SK-N-SH treated with all-trans-retinoic acid at 6 μM for 48 hours (cell line): ENCODE measurements around the gene M1AP.

Source experiments
- ATAC-seq: fragments of 200-7000 bp; cut with Tn5 transposase; 3 replicates; pipeline ENCODE4 v1.9.1; 2020; ENCODE audit warnings: mild to moderate bottlenecking, moderate library complexity
- ARNTL ChIP-seq: fragments of 450-650 bp; formaldehyde crosslinking; IDR thresholded peaks from 2 replicates; pipeline ENCODE4 v1.5.0; 2020; ENCODE audit warnings: low read depth, mild to moderate bottlenecking, moderate library complexity, borderline replicate concordance
- CSDC2 ChIP-seq: fragments of 250-450 bp; sonication (Bioruptor Pico); IDR thresholded peaks from 2 replicates; pipeline ENCODE4 v1.5.0; 2020; ENCODE audit warnings: mild to moderate bottlenecking, moderate library complexity
- ESRRG ChIP-seq: fragments of 250-450 bp; sonication (Bioruptor Pico); IDR thresholded peaks from 2 replicates; pipeline ENCODE4 v1.6.1; 2021; ENCODE audit warnings: mild to moderate bottlenecking
- ISL1 ChIP-seq: fragments of 250-450 bp; sonication (Bioruptor Pico); IDR thresholded peaks from 2 replicates; pipeline ENCODE4 v2.1.2; 2022; ENCODE audit warnings: mild to moderate bottlenecking, moderate library complexity
- OSR1 ChIP-seq: fragments of 250-450 bp; sonication (Bioruptor Pico); IDR thresholded peaks from 2 replicates; pipeline ENCODE4 v1.8.0; 2022; ENCODE audit warnings: moderate library complexity, mild to moderate bottlenecking, inconsistent platforms
- POU6F1 ChIP-seq: fragments of 250-450 bp; sonication (Bioruptor Pico); IDR thresholded peaks from 2 replicates; pipeline ENCODE4 v1.8.0; 2021; ENCODE audit warnings: low read depth, mild to moderate bottlenecking, moderate library complexity, borderline replicate concordance
- PPARA ChIP-seq: fragments of 250-450 bp; sonication (Bioruptor Pico); IDR thresholded peaks from 2 replicates; pipeline ENCODE4 v1.5.0; 2020; ENCODE audit warnings: mild to moderate bottlenecking, borderline replicate concordance
- RARB ChIP-seq: fragments of 250-450 bp; sonication (Bioruptor Pico); IDR thresholded peaks from 2 replicates; pipeline ENCODE4 v1.8.0; 2021; ENCODE audit warnings: mild to moderate bottlenecking, moderate library complexity
- SNAI2 ChIP-seq: fragments of 250-450 bp; sonication (Bioruptor Pico); IDR thresholded peaks from 2 replicates; pipeline ENCODE4 v1.5.0; 2020; ENCODE audit warnings: mild to moderate bottlenecking, moderate library complexity
- TCF4 ChIP-seq: fragments of 250-450 bp; sonication (Bioruptor Pico); IDR thresholded peaks from 2 replicates; pipeline ENCODE4 v1.8.0; 2021; ENCODE audit warnings: mild to moderate bottlenecking, moderate library complexity, borderline replicate concordance
- TOX ChIP-seq: fragments of 250-450 bp; sonication (Bioruptor Pico); IDR thresholded peaks from 2 replicates; pipeline ENCODE4 v1.8.0; 2021; ENCODE audit warnings: mild to moderate bottlenecking, moderate library complexity, borderline replicate concordance
- TSHZ2 ChIP-seq: fragments of 250-450 bp; sonication (Bioruptor Pico); IDR thresholded peaks from 2 replicates; pipeline ENCODE4 v1.5.0; 2020; ENCODE audit warnings: mild to moderate bottlenecking, moderate library complexity
- ZC3H10 ChIP-seq: fragments of 250-450 bp; sonication (Bioruptor Pico); IDR thresholded peaks from 2 replicates; pipeline ENCODE4 v1.5.1; 2021; ENCODE audit warnings: mild to moderate bottlenecking, moderate library complexity
- ZFP3 ChIP-seq: fragments of 250-450 bp; sonication (Bioruptor Pico); IDR thresholded peaks from 2 replicates; pipeline ENCODE4 v1.5.0; 2020; ENCODE audit warnings: mild to moderate bottlenecking, moderate library complexity
- ZFP30 ChIP-seq: fragments of 450-650 bp; formaldehyde crosslinking; IDR thresholded peaks from 2 replicates; pipeline ENCODE4 v1.5.0; 2022; ENCODE audit warnings: mild to moderate bottlenecking, moderate library complexity
- ZNF565 ChIP-seq: fragments of 450-650 bp; formaldehyde crosslinking; conservative IDR thresholded peaks from 2 replicates; pipeline ENCODE4 v1.5.0; 2020; ENCODE audit warnings: low read depth, mild to moderate bottlenecking, moderate library complexity
- ZNF8 ChIP-seq: fragments of 450-650 bp; formaldehyde crosslinking; IDR thresholded peaks from 2 replicates; pipeline ENCODE4 v1.5.0; 2020; ENCODE audit warnings: mild to moderate bottlenecking, moderate library complexity
- TF ChIP-seq, protein P1 (sequence below): fragments of 250-450 bp; sonication (Bioruptor Pico); IDR thresholded peaks from 2 replicates; pipeline ENCODE4 v1.5.1; 2020; ENCODE audit warnings: low read depth, mild to moderate bottlenecking, moderate library complexity
- TF ChIP-seq, protein P2 (sequence below): fragments of 250-450 bp; sonication (Bioruptor Pico); IDR thresholded peaks from 2 replicates; pipeline ENCODE4 v1.5.1; 2021; ENCODE audit warnings: mild to moderate bottlenecking, moderate library complexity
- TF ChIP-seq, protein P3 (sequence below): fragments of 250-450 bp; sonication (Bioruptor Pico); IDR thresholded peaks from 2 replicates; pipeline ENCODE4 v1.8.0; 2020; ENCODE audit warnings: mild to moderate bottlenecking, moderate library complexity, borderline replicate concordance

The M1AP gene

DNA sequence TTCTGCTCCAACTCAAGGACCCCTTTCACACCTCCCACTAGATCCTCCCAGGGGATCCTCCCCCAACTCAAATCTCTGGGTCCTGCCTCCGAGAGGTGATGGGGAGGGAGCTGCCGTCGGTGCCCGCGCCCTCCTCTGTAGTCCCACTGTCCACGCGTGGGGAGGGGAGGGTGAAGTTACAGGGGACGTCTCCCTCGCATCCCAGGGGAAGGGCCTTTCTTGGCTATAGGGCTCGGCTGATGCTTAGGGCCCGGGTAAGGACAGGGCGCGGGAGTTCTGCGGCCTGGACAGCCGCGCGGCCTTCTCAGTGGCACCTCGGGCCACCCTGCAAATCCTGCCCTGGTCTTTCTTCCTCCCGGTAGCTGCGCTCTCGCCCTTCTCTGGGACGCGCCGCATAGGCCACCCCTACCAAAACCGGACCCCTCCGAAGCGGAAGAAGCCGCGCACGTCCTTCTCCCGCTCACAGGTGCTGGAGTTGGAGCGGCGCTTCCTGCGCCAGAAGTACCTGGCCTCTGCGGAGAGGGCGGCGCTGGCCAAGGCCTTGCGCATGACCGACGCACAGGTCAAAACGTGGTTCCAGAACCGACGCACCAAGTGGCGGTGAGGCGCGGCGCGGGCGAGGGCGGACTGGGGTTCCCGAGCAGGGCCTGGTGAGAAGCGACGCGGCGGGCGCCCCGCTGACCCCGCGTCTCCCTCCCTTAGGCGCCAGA, 132.7 kb downstream of the M1AP start:
- ATAC-seq: no peak
- TF ChIP-seq TOX (CRISPR knock-in tag) (no peak), ISL1 (no peak), POU6F1 (CRISPR knock-in tag) (no peak), RARB (CRISPR knock-in tag) (no peak), CSDC2 (no peak), ZC3H10 (CRISPR knock-in tag) (no peak), ZNF8 (no peak), ZFP30 (CRISPR knock-in tag) (no peak), PPARA (CRISPR knock-in tag) (no peak), ZNF565 (CRISPR knock-in tag) (no peak), TSHZ2 (no peak), ARNTL (CRISPR knock-in tag) (no peak), ZFP3 (CRISPR knock-in tag) (no peak)
- TF ChIP-seq, protein P1, sequence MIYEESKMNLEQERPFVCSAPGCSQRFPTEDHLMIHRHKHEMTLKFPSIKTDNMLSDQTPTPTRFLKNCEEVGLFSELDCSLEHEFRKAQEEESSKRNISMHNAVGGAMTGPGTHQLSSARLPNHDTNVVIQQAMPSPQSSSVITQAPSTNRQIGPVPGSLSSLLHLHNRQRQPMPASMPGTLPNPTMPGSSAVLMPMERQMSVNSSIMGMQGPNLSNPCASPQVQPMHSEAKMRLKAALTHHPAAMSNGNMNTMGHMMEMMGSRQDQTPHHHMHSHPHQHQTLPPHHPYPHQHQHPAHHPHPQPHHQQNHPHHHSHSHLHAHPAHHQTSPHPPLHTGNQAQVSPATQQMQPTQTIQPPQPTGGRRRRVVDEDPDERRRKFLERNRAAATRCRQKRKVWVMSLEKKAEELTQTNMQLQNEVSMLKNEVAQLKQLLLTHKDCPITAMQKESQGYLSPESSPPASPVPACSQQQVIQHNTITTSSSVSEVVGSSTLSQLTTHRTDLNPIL (CRISPR knock-in tag): no peak
- TF ChIP-seq, protein P2, sequence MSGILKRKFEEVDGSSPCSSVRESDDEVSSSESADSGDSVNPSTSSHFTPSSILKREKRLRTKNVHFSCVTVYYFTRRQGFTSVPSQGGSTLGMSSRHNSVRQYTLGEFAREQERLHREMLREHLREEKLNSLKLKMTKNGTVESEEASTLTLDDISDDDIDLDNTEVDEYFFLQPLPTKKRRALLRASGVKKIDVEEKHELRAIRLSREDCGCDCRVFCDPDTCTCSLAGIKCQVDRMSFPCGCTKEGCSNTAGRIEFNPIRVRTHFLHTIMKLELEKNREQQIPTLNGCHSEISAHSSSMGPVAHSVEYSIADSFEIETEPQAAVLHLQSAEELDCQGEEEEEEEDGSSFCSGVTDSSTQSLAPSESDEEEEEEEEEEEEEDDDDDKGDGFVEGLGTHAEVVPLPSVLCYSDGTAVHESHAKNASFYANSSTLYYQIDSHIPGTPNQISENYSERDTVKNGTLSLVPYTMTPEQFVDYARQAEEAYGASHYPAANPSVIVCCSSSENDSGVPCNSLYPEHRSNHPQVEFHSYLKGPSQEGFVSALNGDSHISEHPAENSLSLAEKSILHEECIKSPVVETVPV (CRISPR knock-in tag): no peak
- TF ChIP-seq, protein P3, sequence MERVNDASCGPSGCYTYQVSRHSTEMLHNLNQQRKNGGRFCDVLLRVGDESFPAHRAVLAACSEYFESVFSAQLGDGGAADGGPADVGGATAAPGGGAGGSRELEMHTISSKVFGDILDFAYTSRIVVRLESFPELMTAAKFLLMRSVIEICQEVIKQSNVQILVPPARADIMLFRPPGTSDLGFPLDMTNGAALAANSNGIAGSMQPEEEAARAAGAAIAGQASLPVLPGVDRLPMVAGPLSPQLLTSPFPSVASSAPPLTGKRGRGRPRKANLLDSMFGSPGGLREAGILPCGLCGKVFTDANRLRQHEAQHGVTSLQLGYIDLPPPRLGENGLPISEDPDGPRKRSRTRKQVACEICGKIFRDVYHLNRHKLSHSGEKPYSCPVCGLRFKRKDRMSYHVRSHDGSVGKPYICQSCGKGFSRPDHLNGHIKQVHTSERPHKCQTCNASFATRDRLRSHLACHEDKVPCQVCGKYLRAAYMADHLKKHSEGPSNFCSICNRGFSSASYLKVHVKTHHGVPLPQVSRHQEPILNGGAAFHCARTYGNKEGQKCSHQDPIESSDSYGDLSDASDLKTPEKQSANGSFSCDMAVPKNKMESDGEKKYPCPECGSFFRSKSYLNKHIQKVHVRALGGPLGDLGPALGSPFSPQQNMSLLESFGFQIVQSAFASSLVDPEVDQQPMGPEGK (CRISPR knock-in tag): no peak

GRCh38 chr2:74514368-74515270, 133.5 kb downstream of the M1AP start, which contains the start of gene TLX2:
Gene TLX2 (plus strand): TSS chr2:74514450. CDS start chr2:74514807, 357 bp downstream.
- ATAC-seq: peak; percentile 79
- TF ChIP-seq ZNF565 (CRISPR knock-in tag) (no peak), ZFP3 (CRISPR knock-in tag) (no peak), TCF4 (CRISPR knock-in tag) (no peak), OSR1 (no peak), TOX (CRISPR knock-in tag) (no peak), PPARA (CRISPR knock-in tag) (no peak), SNAI2 (CRISPR knock-in tag) (no peak), ZFP30 (CRISPR knock-in tag) (no peak), ESRRG (CRISPR knock-in tag) (no peak), CSDC2 (no peak), ISL1 (no peak), RARB (CRISPR knock-in tag) (no peak), ARNTL (CRISPR knock-in tag) (no peak)
- TF ChIP-seq, protein P3 (CRISPR knock-in tag): no peak
- TF ChIP-seq, protein P2 (CRISPR knock-in tag): no peak
- TF ChIP-seq, all 23 proteins: peak for 0
